ENCODE measurements around the gene SYMPK. TPM values are rescaled to one million over a fixed set of nuclear protein-coding genes. Genes with fewer than 3 reads are reported as not detected.
A peak's percentile ranks its signal among the peaks of the same experiment; 100 is the strongest.

Gene SYMPK
- total RNA-seq, 1 experiment from 2014 or later = 85.5 TPM

DNA sequence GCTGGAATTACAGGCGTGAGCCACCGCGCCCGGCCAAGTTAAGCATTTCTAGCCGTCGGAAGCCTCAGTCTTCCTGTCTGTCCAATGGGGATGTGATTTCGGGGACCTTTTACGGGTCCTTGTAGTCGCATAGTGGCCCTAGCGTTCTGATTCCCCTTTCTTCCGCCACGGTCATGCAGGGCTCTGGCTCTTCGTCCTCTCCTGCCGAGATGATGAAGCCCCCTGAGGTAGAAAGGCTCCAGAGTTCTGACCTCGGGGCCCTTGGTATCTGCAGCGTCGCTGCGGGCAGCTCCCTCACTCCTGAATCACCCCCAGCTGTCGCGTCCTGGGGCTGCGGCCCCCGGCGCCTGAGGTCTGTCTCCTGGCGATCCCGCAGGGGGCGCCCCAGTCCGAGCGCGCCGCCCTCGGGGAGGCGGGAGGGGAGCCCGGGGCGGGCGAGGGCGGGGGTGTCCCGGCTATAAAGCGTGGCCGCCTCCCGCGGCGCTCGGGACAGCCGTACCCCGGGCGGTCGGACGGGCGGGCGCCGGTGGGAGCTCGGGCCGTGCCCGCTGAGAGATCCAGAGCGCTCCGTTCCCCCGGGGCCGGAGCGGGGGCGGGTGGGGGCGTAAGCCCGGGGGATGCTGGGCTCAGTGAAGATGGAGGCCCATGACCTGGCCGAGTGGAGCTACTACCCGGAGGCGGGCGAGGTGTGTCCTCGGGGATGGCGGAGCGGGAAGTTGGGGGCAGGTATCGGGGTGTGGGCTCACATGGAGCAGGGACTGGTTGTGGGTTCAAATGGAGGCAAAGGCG is 1.1 kb upstream of the SYMPK start, which contains the start of gene FOXA3:
Gene FOXA3 (plus strand): TSS at position 487 of the 789 bp plus-strand sequence. CDS start 131 bp downstream, at position 618.
- POLR2A ChIA-PET (ENCODE audit: low non-redundant PET) = interaction anchor here (0.6 kb wide), 1 partner anchor 12 kb away, joined by 5 read pairs; no protein-coding TSS in a partner anchor
- H3K4me1 ChIP-seq (ENCODE audit: insufficient read depth, low read length, poor library complexity, severe bottlenecking) = peaks cover 6% of the 10 kb centered on the region
- peak; percentile 50 for DNase-seq (ENCODE audit: low spot score)
- no TSS peak for BruUV-seq (replicated peaks)
- peak within 1 kb of the TSS; percentile 67 for H3K4me3 ChIP-seq (ENCODE audit: low read depth, low read length, poor library complexity, severe bottlenecking)
- intact Hi-C loops (cut with micrococcal nuclease; ENCODE audit: unreplicated experiment) = loop anchor here (1.0 kb wide), 1 partner anchor 19 kb away; no protein-coding TSS in a partner anchor
- peaks cover 41% of the 10 kb centered on the region for H3K27me3 ChIP-seq (replicated peaks; ENCODE audit: insufficient read depth, low read depth, low read length, poor library complexity)
- TF ChIP-seq, protein P1, sequence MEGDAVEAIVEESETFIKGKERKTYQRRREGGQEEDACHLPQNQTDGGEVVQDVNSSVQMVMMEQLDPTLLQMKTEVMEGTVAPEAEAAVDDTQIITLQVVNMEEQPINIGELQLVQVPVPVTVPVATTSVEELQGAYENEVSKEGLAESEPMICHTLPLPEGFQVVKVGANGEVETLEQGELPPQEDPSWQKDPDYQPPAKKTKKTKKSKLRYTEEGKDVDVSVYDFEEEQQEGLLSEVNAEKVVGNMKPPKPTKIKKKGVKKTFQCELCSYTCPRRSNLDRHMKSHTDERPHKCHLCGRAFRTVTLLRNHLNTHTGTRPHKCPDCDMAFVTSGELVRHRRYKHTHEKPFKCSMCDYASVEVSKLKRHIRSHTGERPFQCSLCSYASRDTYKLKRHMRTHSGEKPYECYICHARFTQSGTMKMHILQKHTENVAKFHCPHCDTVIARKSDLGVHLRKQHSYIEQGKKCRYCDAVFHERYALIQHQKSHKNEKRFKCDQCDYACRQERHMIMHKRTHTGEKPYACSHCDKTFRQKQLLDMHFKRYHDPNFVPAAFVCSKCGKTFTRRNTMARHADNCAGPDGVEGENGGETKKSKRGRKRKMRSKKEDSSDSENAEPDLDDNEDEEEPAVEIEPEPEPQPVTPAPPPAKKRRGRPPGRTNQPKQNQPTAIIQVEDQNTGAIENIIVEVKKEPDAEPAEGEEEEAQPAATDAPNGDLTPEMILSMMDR (conservative IDR thresholded peaks at IDR 0.05; ENCODE audit: low read depth, low read length) = peak; percentile 50
- TF ChIP-seq EZH2 (IDR thresholded peaks at IDR 0.05; ENCODE audit: borderline replicate concordance, low read depth, low read length, poor library complexity, severe bottlenecking) = peak; percentile 77
- CTCF ChIA-PET = interaction anchor here (0.6 to 1.9 kb wide), 3 partner anchors 47 to 531 kb away, joined by 4 to 13 read pairs (median 7); no protein-coding TSS in a partner anchor
- no peaks in the 10 kb centered on the region for H3K9me3 ChIP-seq (ENCODE audit: low read depth, low read length, poor library complexity, severe bottlenecking)
- peaks cover 10% of the 10 kb centered on the region for H3K36me3 ChIP-seq (ENCODE audit: insufficient read depth, low read length, poor library complexity, severe bottlenecking)
- H3K27ac ChIP-seq (ENCODE audit: low read depth, low read length, poor library complexity, severe bottlenecking) = peak within 1 kb of the TSS; percentile 91

DNA sequence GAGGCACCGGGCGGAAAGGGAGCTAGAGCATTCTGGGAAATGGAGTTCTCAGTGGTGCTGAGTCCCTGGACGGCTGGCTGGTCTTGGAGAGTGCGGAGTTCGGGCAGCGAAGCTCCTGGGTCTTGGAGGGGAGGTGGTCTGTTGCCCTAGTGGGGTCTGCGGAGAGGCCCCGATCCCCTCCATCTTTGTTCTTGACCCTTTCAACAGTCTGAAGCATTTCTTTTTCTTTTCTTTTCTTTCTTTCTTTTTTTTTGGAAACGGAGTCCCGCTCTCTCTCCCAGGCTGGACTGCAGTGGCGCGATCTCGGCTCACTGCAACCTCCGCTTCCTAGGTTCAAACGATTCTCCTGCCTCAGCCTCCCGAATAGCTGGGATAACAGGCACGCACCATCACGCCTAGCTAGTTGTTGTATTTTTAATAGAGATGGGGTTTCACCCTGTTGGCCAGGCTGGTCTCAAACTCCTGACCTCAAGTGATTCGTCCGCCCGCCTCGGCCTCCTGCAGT is 440 bp upstream of the SYMPK start:
- BruUV-seq (replicated peaks) = no TSS peak
- POLR2A ChIA-PET (ENCODE audit: low non-redundant PET) = interaction anchor here (0.6 kb wide), 1 partner anchor 11 kb away, joined by 5 read pairs; no protein-coding TSS in a partner anchor
- no peak for DNase-seq (ENCODE audit: low spot score)
- intact Hi-C loops (cut with micrococcal nuclease; ENCODE audit: unreplicated experiment) = loop anchor here (1.0 kb wide), 1 partner anchor 20 kb away; no protein-coding TSS in a partner anchor
- Histone ChIP-seq H3K9me3 (ENCODE audit: low read depth, low read length, poor library complexity, severe bottlenecking) (no peaks in the 10 kb centered on the region), H3K27ac (ENCODE audit: low read depth, low read length, poor library complexity, severe bottlenecking) (peak overlapping the region; percentile 91), H3K36me3 (ENCODE audit: insufficient read depth, low read length, poor library complexity, severe bottlenecking) (peaks cover 14% of the 10 kb centered on the region), H3K4me1 (ENCODE audit: insufficient read depth, low read length, poor library complexity, severe bottlenecking) (peaks cover 6% of the 10 kb centered on the region), H3K27me3 (replicated peaks; ENCODE audit: insufficient read depth, low read depth, low read length, poor library complexity) (peaks cover 41% of the 10 kb centered on the region), H3K4me3 (ENCODE audit: low read depth, low read length, poor library complexity, severe bottlenecking) (peak overlapping the region; percentile 67)
- no peak for TF ChIP-seq EZH2 (IDR thresholded peaks at IDR 0.05; ENCODE audit: borderline replicate concordance, low read depth, low read length, poor library complexity, severe bottlenecking)
- TF ChIP-seq, protein P1 (conservative IDR thresholded peaks at IDR 0.05; ENCODE audit: low read depth, low read length) = no peak
- CTCF ChIA-PET = interaction anchor here (0.6 to 1.9 kb wide), 2 partner anchors 47 to 531 kb away, joined by 4 to 7 read pairs; no protein-coding TSS in a partner anchor

DNA sequence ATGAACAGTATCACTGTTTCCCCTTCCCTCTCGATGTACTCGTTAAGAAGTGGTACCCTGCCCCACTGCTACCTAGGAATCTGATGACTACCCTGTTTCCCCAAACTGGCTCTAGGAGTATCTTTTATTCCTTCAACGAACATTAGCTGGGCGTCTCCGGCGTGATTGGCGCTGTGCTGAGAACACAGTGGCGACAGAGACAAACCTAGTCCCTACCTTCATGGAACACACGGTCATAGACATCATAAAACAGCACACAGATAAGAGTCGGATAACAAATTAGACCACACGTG is 730 bp downstream of the SYMPK start:
- TF ChIP-seq EZH2 (IDR thresholded peaks at IDR 0.05; ENCODE audit: borderline replicate concordance, low read depth, low read length, poor library complexity, severe bottlenecking) = no peak
- TF ChIP-seq, protein P1 (conservative IDR thresholded peaks at IDR 0.05; ENCODE audit: low read depth, low read length) = no peak
- Histone ChIP-seq H3K27ac (ENCODE audit: low read depth, low read length, poor library complexity, severe bottlenecking) (peak overlapping the region; percentile 91), H3K4me1 (ENCODE audit: insufficient read depth, low read length, poor library complexity, severe bottlenecking) (peaks cover 6% of the 10 kb centered on the region), H3K9me3 (ENCODE audit: low read depth, low read length, poor library complexity, severe bottlenecking) (no peaks in the 10 kb centered on the region), H3K36me3 (ENCODE audit: insufficient read depth, low read length, poor library complexity, severe bottlenecking) (peaks cover 14% of the 10 kb centered on the region), H3K4me3 (ENCODE audit: low read depth, low read length, poor library complexity, severe bottlenecking) (peak overlapping the region; percentile 67), H3K27me3 (replicated peaks; ENCODE audit: insufficient read depth, low read depth, low read length, poor library complexity) (peaks cover 40% of the 10 kb centered on the region)
- ChIA-PET POLR2A (ENCODE audit: low non-redundant PET) (interaction anchor here (0.6 kb wide), 1 partner anchor 779 kb away, joined by 5 read pairs; no protein-coding TSS in a partner anchor), CTCF (interaction anchor here (1.9 kb wide), 1 partner anchor 45 kb away, joined by 7 read pairs; no protein-coding TSS in a partner anchor)
- intact Hi-C loops (cut with micrococcal nuclease; ENCODE audit: unreplicated experiment) = no loop called here
- no TSS peak for BruUV-seq (replicated peaks)
- DNase-seq (ENCODE audit: low spot score) = no peak

All from A673 (cell line).